Measurements from ENCODE around the gene HLA-DQB2. TPM values are rescaled to one million over a fixed set of nuclear protein-coding genes. Genes with fewer than 3 reads are reported as not detected.
"Not testable (repeated sequence)": the region's sequence is repeated elsewhere in the genome, so short reads cannot be mapped to it uniquely, and the experiment has no call there.

HLA-DQB2 gene
- not detected for total RNA-seq (2021; fragmentation: NEBNext Ultra II Directional; extraction: Animal tissue kit (Norgen Biotek cat#: 25700))
- long read RNA-seq: 0 reads

DNA sequence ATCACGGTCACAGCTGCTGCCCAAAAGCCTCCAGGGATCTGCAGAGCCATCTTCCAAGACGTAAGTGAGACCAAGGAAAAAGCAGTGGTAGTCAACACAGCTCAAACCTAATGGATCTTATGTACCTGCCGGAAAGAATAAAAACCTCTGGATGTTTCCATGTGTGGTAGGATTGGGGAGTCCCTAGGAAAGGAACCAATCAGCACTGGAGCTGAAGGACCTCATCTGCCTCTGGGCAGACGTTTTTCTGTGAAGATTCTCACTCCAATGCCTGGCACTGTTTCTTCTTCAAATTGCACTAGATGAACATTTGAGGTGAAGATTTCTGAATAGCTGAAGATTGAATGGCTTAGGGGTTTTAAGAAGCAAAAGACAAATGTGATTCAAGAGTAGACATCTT lies at the start of gene HLA-DQB2:
TSS of gene HLA-DQB2 (minus strand) at position 112 of the 400 bp plus-strand sequence. CDS start at position 50, 62 bp downstream.
- DNase-seq: no peak
- TF ChIP-seq, protein P1, sequence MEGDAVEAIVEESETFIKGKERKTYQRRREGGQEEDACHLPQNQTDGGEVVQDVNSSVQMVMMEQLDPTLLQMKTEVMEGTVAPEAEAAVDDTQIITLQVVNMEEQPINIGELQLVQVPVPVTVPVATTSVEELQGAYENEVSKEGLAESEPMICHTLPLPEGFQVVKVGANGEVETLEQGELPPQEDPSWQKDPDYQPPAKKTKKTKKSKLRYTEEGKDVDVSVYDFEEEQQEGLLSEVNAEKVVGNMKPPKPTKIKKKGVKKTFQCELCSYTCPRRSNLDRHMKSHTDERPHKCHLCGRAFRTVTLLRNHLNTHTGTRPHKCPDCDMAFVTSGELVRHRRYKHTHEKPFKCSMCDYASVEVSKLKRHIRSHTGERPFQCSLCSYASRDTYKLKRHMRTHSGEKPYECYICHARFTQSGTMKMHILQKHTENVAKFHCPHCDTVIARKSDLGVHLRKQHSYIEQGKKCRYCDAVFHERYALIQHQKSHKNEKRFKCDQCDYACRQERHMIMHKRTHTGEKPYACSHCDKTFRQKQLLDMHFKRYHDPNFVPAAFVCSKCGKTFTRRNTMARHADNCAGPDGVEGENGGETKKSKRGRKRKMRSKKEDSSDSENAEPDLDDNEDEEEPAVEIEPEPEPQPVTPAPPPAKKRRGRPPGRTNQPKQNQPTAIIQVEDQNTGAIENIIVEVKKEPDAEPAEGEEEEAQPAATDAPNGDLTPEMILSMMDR (IDR thresholded peaks at IDR 0.05): no peak
- Mint-ChIP-seq H3K4me1 (ENCODE audit: low read depth) (no peaks in the 10 kb centered on the region), H3K36me3 (ENCODE audit: low read depth) (no peaks in the 10 kb centered on the region), H3K27me3 (ENCODE audit: insufficient read depth) (peaks cover 12% of the 10 kb centered on the region), H3K27ac (no peak within 1 kb of the TSS), H3K9me3 (no peaks in the 10 kb centered on the region), H3K4me3 (no peak within 1 kb of the TSS)

GRCh38 chr6:32809171-32809570 lies 45.8 kb upstream of the HLA-DQB2 start:
- Mint-ChIP-seq H3K4me1 (ENCODE audit: low read depth) (peaks cover 7% of the 10 kb centered on the region), H3K27ac (no peak overlapping the region), H3K9me3 (no peaks in the 10 kb centered on the region), H3K36me3 (ENCODE audit: low read depth) (no peaks in the 10 kb centered on the region), H3K4me3 (no peak overlapping the region), H3K27me3 (ENCODE audit: insufficient read depth) (peaks cover 31% of the 10 kb centered on the region)
- TF ChIP-seq, protein P1 (IDR thresholded peaks at IDR 0.05): no peak
- no peak for DNase-seq

DNA sequence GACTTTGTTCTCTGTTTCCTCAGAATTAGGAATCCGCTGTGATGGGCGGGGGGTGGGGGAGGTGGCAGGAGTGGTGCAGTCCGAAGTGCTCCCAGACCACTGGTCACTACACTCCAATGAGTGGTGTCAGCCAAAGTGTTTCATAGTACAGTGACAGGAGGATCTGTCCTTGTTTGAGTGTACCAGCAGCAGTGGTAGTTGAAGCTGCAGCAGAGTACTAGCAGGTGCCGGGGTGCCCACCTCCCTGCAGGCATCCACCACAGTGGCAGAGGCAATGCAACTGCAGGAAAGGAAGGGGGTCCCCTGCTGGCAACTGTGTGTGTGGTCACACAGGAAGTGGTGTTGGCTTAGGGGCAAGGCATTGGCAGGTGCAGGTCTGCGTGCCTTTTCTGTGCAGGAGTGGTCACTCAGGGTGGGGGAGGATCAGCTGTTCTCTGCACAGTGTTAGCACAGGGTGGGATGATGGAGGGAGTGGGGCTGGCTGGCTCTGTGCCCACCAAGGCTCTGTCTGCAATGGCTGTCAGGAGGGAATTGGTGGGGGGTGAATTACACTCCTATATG lies 43.8 kb upstream of the HLA-DQB2 start:
- no peak for DNase-seq
- H3K9me3 Mint-ChIP-seq: no peaks in the 10 kb centered on the region
- H3K4me1 Mint-ChIP-seq (ENCODE audit: low read depth): peaks cover 7% of the 10 kb centered on the region
- no peak overlapping the region for H3K27ac Mint-ChIP-seq
- TF ChIP-seq, protein P1 (IDR thresholded peaks at IDR 0.05): 0 out of 2 replicates have a peak, but pooled peaks have one; percentile 10
- H3K4me3 Mint-ChIP-seq: no peak overlapping the region
- H3K27me3 Mint-ChIP-seq (ENCODE audit: insufficient read depth): peaks cover 26% of the 10 kb centered on the region
- H3K36me3 Mint-ChIP-seq (ENCODE audit: low read depth): no peaks in the 10 kb centered on the region

DNA sequence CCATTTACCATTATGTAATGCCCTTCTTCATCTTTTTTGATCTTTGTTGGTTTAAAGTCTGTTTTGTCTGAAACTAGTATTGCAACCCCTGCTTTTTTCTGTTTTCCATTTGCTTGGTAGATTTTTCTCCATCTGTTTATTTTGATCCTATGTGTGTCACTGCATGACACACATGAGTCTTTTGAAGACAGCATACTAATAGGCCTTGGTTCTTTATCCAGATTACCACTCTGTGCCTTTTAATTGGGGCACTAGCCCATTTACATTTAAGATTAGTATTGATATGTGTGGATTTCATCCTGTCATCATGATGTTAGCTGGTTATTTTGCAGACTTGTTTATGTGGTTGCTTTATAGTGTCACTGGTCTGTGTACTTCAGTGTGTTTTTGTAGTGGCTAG lies 42.1 kb upstream of the HLA-DQB2 start:
- not testable (repeated sequence) for H3K4me3 Mint-ChIP-seq; H3K9me3 Mint-ChIP-seq; DNase-seq; H3K36me3 Mint-ChIP-seq (ENCODE audit: low read depth); H3K4me1 Mint-ChIP-seq (ENCODE audit: low read depth); H3K27ac Mint-ChIP-seq
- H3K27me3 Mint-ChIP-seq (ENCODE audit: insufficient read depth): peaks cover 23% of the 10 kb centered on the region

DNA sequence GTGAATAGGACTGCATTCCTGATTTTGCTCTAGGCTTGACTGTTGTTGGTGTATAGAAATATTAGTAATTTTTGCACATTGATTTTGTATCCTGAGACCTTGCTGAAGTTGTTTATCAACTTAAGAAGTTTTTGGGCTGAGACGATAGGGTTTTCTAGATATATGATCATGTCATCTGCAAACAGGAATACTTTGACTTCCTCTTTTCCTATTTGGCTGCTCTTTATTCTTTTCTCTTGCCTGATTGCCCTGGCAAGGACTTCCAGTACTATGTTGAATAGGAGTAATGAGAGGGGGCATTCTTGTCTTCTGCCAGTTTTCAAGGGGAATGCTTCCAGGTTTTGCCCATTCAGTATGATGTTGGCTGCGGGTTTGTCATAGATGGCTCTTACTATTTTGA lies 40.1 kb upstream of the HLA-DQB2 start:
- peaks cover 7% of the 10 kb centered on the region for H3K4me1 Mint-ChIP-seq (ENCODE audit: low read depth)
- no peak for DNase-seq
- peaks cover 6% of the 10 kb centered on the region for H3K9me3 Mint-ChIP-seq
- H3K4me3 Mint-ChIP-seq: no peak overlapping the region
- no peaks in the 10 kb centered on the region; the same call in 1 of the 2 replicates for H3K36me3 Mint-ChIP-seq (ENCODE audit: low read depth)
- TF ChIP-seq, protein P1 (IDR thresholded peaks at IDR 0.05): no peak
- H3K27ac Mint-ChIP-seq: no peak overlapping the region
- peaks cover 28% of the 10 kb centered on the region for H3K27me3 Mint-ChIP-seq (ENCODE audit: insufficient read depth)

GRCh38 chr6:32799740-32800139 lies 36.4 kb upstream of the HLA-DQB2 start:
- Mint-ChIP-seq H3K36me3 (ENCODE audit: low read depth) (no peaks in the 10 kb centered on the region; the same call in 1 of the 2 replicates), H3K4me3 (no peak overlapping the region), H3K27ac (no peak overlapping the region), H3K27me3 (ENCODE audit: insufficient read depth) (peaks cover 28% of the 10 kb centered on the region), H3K9me3 (peaks cover 6% of the 10 kb centered on the region), H3K4me1 (ENCODE audit: low read depth) (peaks cover 14% of the 10 kb centered on the region)
- TF ChIP-seq, protein P1 (IDR thresholded peaks at IDR 0.05): no peak
- DNase-seq: no peak

Measured in HFFc6 (cell line).